Peyer's patch (tissue), 4 donors: ENCODE results near the gene SOWAHB. TPM values are rescaled to one million over a fixed set of nuclear protein-coding genes. Genes with fewer than 3 reads are reported as not detected.

Experiments
- DNase-seq, 3 donors: peaks; one replicate each; pipeline ENCODE4 v3.0.0-alpha.2; 2017 to 2019
- H3K27ac ChIP-seq, 4 donors: fragments of 200-600 bp; sonication (generic); one replicate each; pipeline ENCODE4 v1.5.1; 2016 to 2019
- H3K27me3 ChIP-seq, 2 donors: fragments of 200-600 bp; sonication (generic); one replicate each; pipeline ENCODE4 v1.5.1; 2019
- H3K36me3 ChIP-seq, 3 donors: fragments of 200-600 bp; sonication (generic); one replicate each; pipeline ENCODE4 v1.5.1; 2016 to 2019
- H3K4me1 ChIP-seq, 4 donors: fragments of 200-600 bp; sonication (generic); one replicate each; pipeline ENCODE4 v1.5.1; 2016 to 2019
- H3K4me3 ChIP-seq, 4 donors: fragments of 200-600 bp; sonication (generic); 1 replicate in 3 of 4; 2 replicates in 1 of 4; pipeline ENCODE4 v1.5.1; 2016 to 2019; ENCODE audit warnings: mild to moderate bottlenecking in 1 of 4
- H3K9me3 ChIP-seq, 4 donors: fragments of 200-600 bp; sonication (generic); one replicate each; pipeline ENCODE4 v1.5.1; 2016 to 2019; ENCODE audit warnings: mild to moderate bottlenecking in 1 of 4
- POLR2A ChIP-seq, 2 donors: fragments of 450-650 bp; IDR thresholded peaks; one replicate each; pipeline ENCODE4 v1.5.1; 2017; ENCODE audit warnings: antibody characterized with exemption in 2 of 2, mild to moderate bottlenecking in 2 of 2, moderate library complexity in 2 of 2
- total RNA-seq, 4 donors: library from RNA; depleted of rRNA; stranded (reverse); fragments of >200 nt; gene quantifications; one replicate each; pipeline ENCODE4 v1.1.0, GENCODE V29; 2016
- TF ChIP-seq, protein P1 (sequence below), 6 experiments: fragments of 450-650 bp in 4 of 6; fragments of 200-600 bp in 2 of 6; sonication (generic) in 1 of 6; IDR thresholded peaks; one replicate each; pipeline ENCODE4 v1.5.1; 2017 to 2019; ENCODE audit warnings: antibody characterized with exemption in 6 of 6, mild to moderate bottlenecking in 3 of 6, moderate library complexity in 1 of 6

The SOWAHB gene
- total RNA-seq, 4 donors from 2014 or later, result 11.6 to 30.8 (median 27.4) TPM

DNA sequence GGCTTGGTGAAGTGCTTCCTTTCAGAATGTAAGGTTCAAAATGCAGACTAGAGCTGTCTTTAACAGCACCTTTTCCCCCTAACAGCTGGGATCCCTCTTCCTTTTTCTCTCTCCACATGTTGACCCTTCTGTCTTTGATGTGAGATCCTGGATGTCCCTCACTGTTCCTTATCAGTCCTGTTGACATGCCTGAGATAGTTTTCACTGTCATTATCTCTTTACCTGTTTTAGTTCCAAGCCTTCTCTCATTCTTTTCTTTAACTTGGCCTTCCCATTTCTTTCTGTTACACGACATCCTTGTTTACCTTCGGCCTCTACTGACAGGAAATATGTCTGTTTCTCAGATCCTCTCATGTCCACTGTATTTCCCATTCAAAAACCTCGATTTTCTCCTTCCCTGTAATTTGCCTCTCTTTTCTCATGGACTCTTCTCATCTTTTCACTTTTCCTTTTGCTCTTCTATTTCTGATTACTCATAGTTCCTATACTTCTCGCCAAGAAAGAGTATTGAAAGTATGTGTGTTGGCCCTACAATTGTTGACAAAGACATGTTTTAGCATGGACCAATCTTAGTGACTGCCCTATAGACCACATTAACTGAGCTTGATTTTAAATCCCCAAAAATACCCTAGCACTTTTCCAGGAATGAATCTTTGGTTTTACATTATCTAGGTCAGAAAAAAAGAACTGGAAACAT is 1.2 kb upstream of the SOWAHB start:
- DNase-seq, result no peak
- Histone ChIP-seq H3K9me3 (no peaks in the 10 kb centered on the region), H3K4me1 (peaks cover 0 to 44% (median 7%) of the 10 kb centered on the region in 4 donors), H3K36me3 (no peaks in the 10 kb centered on the region), H3K4me3 (peak overlapping the region in 2 of 4 donors; percentile 66 to 84), H3K27ac (peak overlapping the region in 1 of 4 donors; percentile 95), H3K27me3 (peaks cover 0 to 6% of the 10 kb centered on the region in 2 donors)
- TF ChIP-seq, protein P1, sequence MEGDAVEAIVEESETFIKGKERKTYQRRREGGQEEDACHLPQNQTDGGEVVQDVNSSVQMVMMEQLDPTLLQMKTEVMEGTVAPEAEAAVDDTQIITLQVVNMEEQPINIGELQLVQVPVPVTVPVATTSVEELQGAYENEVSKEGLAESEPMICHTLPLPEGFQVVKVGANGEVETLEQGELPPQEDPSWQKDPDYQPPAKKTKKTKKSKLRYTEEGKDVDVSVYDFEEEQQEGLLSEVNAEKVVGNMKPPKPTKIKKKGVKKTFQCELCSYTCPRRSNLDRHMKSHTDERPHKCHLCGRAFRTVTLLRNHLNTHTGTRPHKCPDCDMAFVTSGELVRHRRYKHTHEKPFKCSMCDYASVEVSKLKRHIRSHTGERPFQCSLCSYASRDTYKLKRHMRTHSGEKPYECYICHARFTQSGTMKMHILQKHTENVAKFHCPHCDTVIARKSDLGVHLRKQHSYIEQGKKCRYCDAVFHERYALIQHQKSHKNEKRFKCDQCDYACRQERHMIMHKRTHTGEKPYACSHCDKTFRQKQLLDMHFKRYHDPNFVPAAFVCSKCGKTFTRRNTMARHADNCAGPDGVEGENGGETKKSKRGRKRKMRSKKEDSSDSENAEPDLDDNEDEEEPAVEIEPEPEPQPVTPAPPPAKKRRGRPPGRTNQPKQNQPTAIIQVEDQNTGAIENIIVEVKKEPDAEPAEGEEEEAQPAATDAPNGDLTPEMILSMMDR (IDR thresholded peaks at IDR 0.05), result no peak
- TF ChIP-seq POLR2A (IDR thresholded peaks at IDR 0.05), result no peak

DNA sequence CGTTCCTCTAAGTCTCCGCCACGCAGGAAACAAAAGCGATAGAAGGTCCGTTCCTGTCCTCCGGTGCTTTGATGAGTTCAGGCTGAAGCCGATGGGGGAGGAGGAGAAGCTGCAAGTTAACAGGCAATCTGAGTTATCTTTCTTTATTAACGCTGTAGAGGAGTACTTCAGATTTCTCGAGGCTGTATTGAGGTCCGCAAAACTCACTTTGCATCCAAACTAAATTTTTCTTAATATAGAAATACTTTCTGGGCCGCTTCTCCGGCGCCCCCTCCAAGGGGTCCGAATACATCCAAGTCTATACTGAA is 395 bp upstream of the SOWAHB start:
- peaks cover 0 to 6% of the 10 kb centered on the region in 2 donors for H3K27me3 ChIP-seq
- DNase-seq, result no peak
- peak overlapping the region in 3 of 4 donors; percentile 81 to 95 (median 91) for H3K27ac ChIP-seq
- H3K4me1 ChIP-seq, result peaks cover 0 to 41% (median 7%) of the 10 kb centered on the region in 4 donors
- no peaks in the 10 kb centered on the region for H3K9me3 ChIP-seq
- no peaks in the 10 kb centered on the region for H3K36me3 ChIP-seq
- peak overlapping the region; percentile 40 to 84 (median 56) for H3K4me3 ChIP-seq
- TF ChIP-seq, protein P1 (IDR thresholded peaks at IDR 0.05), result no peak
- no peak for TF ChIP-seq POLR2A (IDR thresholded peaks at IDR 0.05)

DNA sequence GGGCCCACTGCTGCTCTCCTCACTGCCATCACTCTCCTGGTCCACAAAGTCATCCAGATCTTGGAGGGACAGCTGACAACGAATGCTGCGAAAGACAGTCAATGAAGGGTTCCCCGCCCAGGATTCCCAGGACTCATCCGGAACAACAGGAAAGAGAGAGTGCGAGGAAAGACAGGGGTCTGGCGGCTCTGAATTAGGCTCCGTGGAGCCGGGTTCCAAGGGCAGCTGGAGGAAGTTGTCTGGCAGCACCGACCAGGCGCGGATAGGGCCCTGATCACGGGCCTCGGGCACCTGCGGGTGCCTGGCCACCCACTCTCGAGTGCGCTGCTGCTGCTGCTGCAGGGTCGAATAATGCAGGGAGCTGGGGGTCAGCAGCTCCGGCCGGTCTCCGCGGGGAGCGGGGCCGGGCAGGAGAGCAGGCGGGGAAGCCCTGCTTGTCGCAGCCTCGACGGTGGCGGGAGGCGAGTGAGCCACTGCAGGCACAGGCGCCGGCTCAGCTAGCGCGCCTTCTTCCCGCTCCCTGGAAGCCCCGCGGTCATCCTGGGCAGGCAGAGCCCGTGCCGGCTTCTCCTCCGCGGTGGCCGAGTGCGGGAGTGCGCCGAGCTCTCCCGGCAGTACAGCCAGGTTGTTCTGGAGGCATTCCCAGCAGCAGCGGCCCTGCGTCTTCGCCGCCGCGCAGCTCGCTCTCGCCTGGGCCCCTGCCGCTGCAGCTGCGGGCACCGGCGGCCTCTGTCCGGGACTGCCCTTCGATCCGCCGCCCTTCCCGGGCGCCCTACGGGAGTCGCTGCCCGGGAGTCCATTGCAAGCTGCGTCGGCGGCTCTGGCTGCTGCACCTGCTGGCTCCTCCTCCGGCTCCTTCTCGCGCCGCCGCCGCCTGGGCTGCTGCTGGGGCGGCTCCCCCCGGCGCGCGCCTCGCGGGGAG is 1.1 kb downstream of the SOWAHB start:
- H3K4me1 ChIP-seq, result peaks cover 0 to 30% (median 7%) of the 10 kb centered on the region in 4 donors
- H3K36me3 ChIP-seq, result no peaks in the 10 kb centered on the region
- peak overlapping the region; percentile 40 to 84 (median 56) for H3K4me3 ChIP-seq
- H3K27ac ChIP-seq, result peak overlapping the region in 3 of 4 donors; percentile 81 to 95 (median 91)
- TF ChIP-seq POLR2A (IDR thresholded peaks at IDR 0.05), result peak; percentile 32 to 41
- TF ChIP-seq, protein P1 (IDR thresholded peaks at IDR 0.05), result no peak
- peaks cover 0 to 6% of the 10 kb centered on the region in 2 donors for H3K27me3 ChIP-seq
- no peaks in the 10 kb centered on the region for H3K9me3 ChIP-seq
- DNase-seq, result peak in 2 of 3 donors; percentile 68 to 87

- DNase-seq, result no peak
- Histone ChIP-seq H3K27me3 (peaks cover 0 to 6% of the 10 kb centered on the region in 2 donors), H3K27ac (no peak overlapping the region), H3K36me3 (no peaks in the 10 kb centered on the region), H3K4me1 (peaks cover 0 to 23% (median 7%) of the 10 kb centered on the region in 4 donors), H3K4me3 (peak overlapping the region in 2 of 4 donors; percentile 66 to 84), H3K9me3 (no peaks in the 10 kb centered on the region)
- TF ChIP-seq, protein P1 (IDR thresholded peaks at IDR 0.05), result no peak
- TF ChIP-seq POLR2A (IDR thresholded peaks at IDR 0.05), result no peak
Measured at GRCh38 chr4:76896048-76896447, 1.9 kb downstream of the SOWAHB start.

DNA sequence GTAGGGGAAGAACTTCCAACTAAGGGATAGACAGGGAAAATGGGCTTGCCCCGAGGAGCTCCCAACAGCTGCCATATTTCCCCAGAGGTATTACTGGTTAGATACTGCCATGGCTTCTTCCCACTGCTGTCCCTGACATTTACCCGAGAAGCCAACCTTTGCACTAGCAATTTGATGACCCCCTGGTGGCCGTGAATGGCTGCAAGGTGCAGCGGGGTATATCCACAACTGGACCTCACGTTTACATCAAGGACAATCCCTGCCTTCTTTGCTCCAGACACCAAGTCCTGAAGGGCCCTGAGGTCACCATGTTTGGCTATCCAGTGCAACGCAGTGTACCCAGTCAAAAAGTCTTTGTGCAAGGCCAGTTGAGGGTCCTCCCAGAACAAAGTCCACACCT is 2.3 kb downstream of the SOWAHB start:
- DNase-seq, result no peak
- H3K36me3 ChIP-seq, result no peaks in the 10 kb centered on the region
- peaks cover 0 to 6% of the 10 kb centered on the region in 2 donors for H3K27me3 ChIP-seq
- no peaks in the 10 kb centered on the region for H3K9me3 ChIP-seq
- no peak for TF ChIP-seq POLR2A (IDR thresholded peaks at IDR 0.05)
- TF ChIP-seq, protein P1 (IDR thresholded peaks at IDR 0.05), result no peak
- H3K27ac ChIP-seq, result no peak overlapping the region
- peaks cover 0 to 20% (median 7%) of the 10 kb centered on the region in 4 donors for H3K4me1 ChIP-seq
- peak overlapping the region in 1 of 4 donors; percentile 84 for H3K4me3 ChIP-seq
